ENCODE measurements around the gene EFHD2.

EFHD2 gene

GRCh38 chr1:15441247-15441646, 31.6 kb downstream of the EFHD2 start:
- Histone ChIP-seq H3K27ac (ENCODE audit: low read depth in 2 of 2, low read length in 2 of 2) (no peak overlapping the region), H3K9ac (ENCODE audit: low read depth in 1 of 2, low read length in 2 of 2) (no peak overlapping the region), H3K27me3 (ENCODE audit: control insufficient read depth in 2 of 2, insufficient read depth in 2 of 2, low read length in 2 of 2) (peaks cover 0 to 5% of the 10 kb centered on the region in 2 donors), H3K9me3 (ENCODE audit: control insufficient read depth in 2 of 2, low read length in 2 of 2) (no peaks in the 10 kb centered on the region), H3K4me3 (ENCODE audit: low read length in 2 of 2) (no peak overlapping the region), H3K4me1 (ENCODE audit: control insufficient read depth in 2 of 2, insufficient read depth in 2 of 2, low read length in 2 of 2) (no peaks in the 10 kb centered on the region), H3K36me3 (ENCODE audit: control insufficient read depth in 2 of 2, insufficient read depth in 2 of 2, low read length in 2 of 2) (no peaks in the 10 kb centered on the region)

- Histone ChIP-seq H3K27me3 (ENCODE audit: control insufficient read depth in 2 of 2, insufficient read depth in 2 of 2, low read length in 2 of 2) (peaks cover 0 to 6% of the 10 kb centered on the region in 2 donors), H3K4me1 (ENCODE audit: control insufficient read depth in 2 of 2, insufficient read depth in 2 of 2, low read length in 2 of 2) (no peaks in the 10 kb centered on the region), H3K9ac (ENCODE audit: low read depth in 1 of 2, low read length in 2 of 2) (no peak overlapping the region), H3K36me3 (ENCODE audit: control insufficient read depth in 2 of 2, insufficient read depth in 2 of 2, low read length in 2 of 2) (no peaks in the 10 kb centered on the region), H3K9me3 (ENCODE audit: control insufficient read depth in 2 of 2, low read length in 2 of 2) (no peaks in the 10 kb centered on the region), H3K27ac (ENCODE audit: low read depth in 2 of 2, low read length in 2 of 2) (no peak overlapping the region), H3K4me3 (ENCODE audit: low read length in 2 of 2) (no peak overlapping the region)
These were observed 32.4 kb downstream of the EFHD2 start for GRCh38 chr1:15442119-15442518.

GRCh38 chr1:15442759-15443158, 33.1 kb downstream of the EFHD2 start:
- no peaks in the 10 kb centered on the region for H3K9me3 ChIP-seq (ENCODE audit: control insufficient read depth in 2 of 2, low read length in 2 of 2)
- H3K27me3 ChIP-seq (ENCODE audit: control insufficient read depth in 2 of 2, insufficient read depth in 2 of 2, low read length in 2 of 2), result peaks cover 0 to 6% of the 10 kb centered on the region in 2 donors
- H3K9ac ChIP-seq (ENCODE audit: low read depth in 1 of 2, low read length in 2 of 2), result no peak overlapping the region
- H3K4me3 ChIP-seq (ENCODE audit: low read length in 2 of 2), result no peak overlapping the region
- no peaks in the 10 kb centered on the region for H3K4me1 ChIP-seq (ENCODE audit: control insufficient read depth in 2 of 2, insufficient read depth in 2 of 2, low read length in 2 of 2)
- no peak overlapping the region for H3K27ac ChIP-seq (ENCODE audit: low read depth in 2 of 2, low read length in 2 of 2)
- no peaks in the 10 kb centered on the region for H3K36me3 ChIP-seq (ENCODE audit: control insufficient read depth in 2 of 2, insufficient read depth in 2 of 2, low read length in 2 of 2)

GRCh38 chr1:15443281-15443680, 33.6 kb downstream of the EFHD2 start:
- Histone ChIP-seq H3K4me1 (ENCODE audit: control insufficient read depth in 2 of 2, insufficient read depth in 2 of 2, low read length in 2 of 2) (no peaks in the 10 kb centered on the region), H3K9me3 (ENCODE audit: control insufficient read depth in 2 of 2, low read length in 2 of 2) (no peaks in the 10 kb centered on the region), H3K36me3 (ENCODE audit: control insufficient read depth in 2 of 2, insufficient read depth in 2 of 2, low read length in 2 of 2) (no peaks in the 10 kb centered on the region), H3K27me3 (ENCODE audit: control insufficient read depth in 2 of 2, insufficient read depth in 2 of 2, low read length in 2 of 2) (peaks cover 0 to 6% of the 10 kb centered on the region in 2 donors), H3K9ac (ENCODE audit: low read depth in 1 of 2, low read length in 2 of 2) (no peak overlapping the region), H3K4me3 (ENCODE audit: low read length in 2 of 2) (no peak overlapping the region), H3K27ac (ENCODE audit: low read depth in 2 of 2, low read length in 2 of 2) (no peak overlapping the region)

GRCh38 chr1:15444468-15445389, 35.0 kb downstream of the EFHD2 start:
- Histone ChIP-seq H3K36me3 (ENCODE audit: control insufficient read depth in 2 of 2, insufficient read depth in 2 of 2, low read length in 2 of 2) (no peaks in the 10 kb centered on the region), H3K9me3 (ENCODE audit: control insufficient read depth in 2 of 2, low read length in 2 of 2) (no peaks in the 10 kb centered on the region), H3K4me3 (ENCODE audit: low read length in 2 of 2) (no peak overlapping the region), H3K4me1 (ENCODE audit: control insufficient read depth in 2 of 2, insufficient read depth in 2 of 2, low read length in 2 of 2) (no peaks in the 10 kb centered on the region), H3K9ac (ENCODE audit: low read depth in 1 of 2, low read length in 2 of 2) (no peak overlapping the region), H3K27me3 (ENCODE audit: control insufficient read depth in 2 of 2, insufficient read depth in 2 of 2, low read length in 2 of 2) (peaks cover 0 to 6% of the 10 kb centered on the region in 2 donors), H3K27ac (ENCODE audit: low read depth in 2 of 2, low read length in 2 of 2) (no peak overlapping the region)

- peaks cover 0 to 6% of the 10 kb centered on the region in 2 donors for H3K27me3 ChIP-seq (ENCODE audit: control insufficient read depth in 2 of 2, insufficient read depth in 2 of 2, low read length in 2 of 2)
- H3K4me3 ChIP-seq (ENCODE audit: low read length in 2 of 2), result no peak overlapping the region
- H3K27ac ChIP-seq (ENCODE audit: low read depth in 2 of 2, low read length in 2 of 2), result no peak overlapping the region
- no peak overlapping the region for H3K9ac ChIP-seq (ENCODE audit: low read depth in 1 of 2, low read length in 2 of 2)
- H3K4me1 ChIP-seq (ENCODE audit: control insufficient read depth in 2 of 2, insufficient read depth in 2 of 2, low read length in 2 of 2), result no peaks in the 10 kb centered on the region
- no peaks in the 10 kb centered on the region for H3K9me3 ChIP-seq (ENCODE audit: control insufficient read depth in 2 of 2, low read length in 2 of 2)
- H3K36me3 ChIP-seq (ENCODE audit: control insufficient read depth in 2 of 2, insufficient read depth in 2 of 2, low read length in 2 of 2), result no peaks in the 10 kb centered on the region
These were observed 35.9 kb downstream of the EFHD2 start for GRCh38 chr1:15445390-15446122.

- H3K36me3 ChIP-seq (ENCODE audit: control insufficient read depth in 2 of 2, insufficient read depth in 2 of 2, low read length in 2 of 2), result no peaks in the 10 kb centered on the region
These were observed 36.5 kb downstream of the EFHD2 start for GRCh38 chr1:15446212-15446611.

DNA sequence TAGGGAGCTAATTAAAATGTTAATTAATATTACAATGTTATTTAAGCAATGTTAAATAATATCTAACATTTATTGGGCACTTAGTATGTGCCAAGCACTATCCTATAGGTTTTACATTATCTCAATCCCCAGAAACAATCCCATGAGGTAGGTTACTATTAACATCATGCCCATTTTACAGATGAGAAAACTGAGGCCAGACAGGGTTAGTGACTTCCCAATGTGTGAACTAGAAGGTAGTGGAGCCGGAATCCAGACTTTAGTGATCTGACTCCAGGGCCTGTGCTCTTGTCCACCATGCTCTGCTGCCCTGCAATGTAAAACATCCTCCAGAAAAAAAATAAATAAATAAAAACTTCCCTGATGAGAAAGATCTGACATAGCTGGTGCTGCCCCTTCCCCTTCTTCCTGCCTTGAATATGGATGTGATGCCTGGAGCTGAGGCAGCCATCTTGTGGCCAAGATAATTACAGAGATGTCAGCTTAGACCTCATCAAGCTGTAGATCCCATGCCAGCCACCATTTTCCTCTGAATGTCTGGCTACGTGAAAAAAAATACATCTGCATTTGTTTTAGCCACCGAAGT, 39.3 kb downstream of the EFHD2 start:
- H3K9ac ChIP-seq (ENCODE audit: low read depth in 1 of 2, low read length in 2 of 2), result no peak overlapping the region
- no peak overlapping the region for H3K27ac ChIP-seq (ENCODE audit: low read depth in 2 of 2, low read length in 2 of 2)
- H3K27me3 ChIP-seq (ENCODE audit: control insufficient read depth in 2 of 2, insufficient read depth in 2 of 2, low read length in 2 of 2), result peaks cover 0 to 6% of the 10 kb centered on the region in 2 donors

More at GRCh38 chr1:15446212-15446611, 36.5 kb downstream of the EFHD2 start:
- Histone ChIP-seq H3K27ac (ENCODE audit: low read depth in 2 of 2, low read length in 2 of 2) (no peak overlapping the region), H3K9me3 (ENCODE audit: control insufficient read depth in 2 of 2, low read length in 2 of 2) (no peaks in the 10 kb centered on the region), H3K27me3 (ENCODE audit: control insufficient read depth in 2 of 2, insufficient read depth in 2 of 2, low read length in 2 of 2) (peaks cover 0 to 6% of the 10 kb centered on the region in 2 donors), H3K4me1 (ENCODE audit: control insufficient read depth in 2 of 2, insufficient read depth in 2 of 2, low read length in 2 of 2) (no peaks in the 10 kb centered on the region), H3K4me3 (ENCODE audit: low read length in 2 of 2) (no peak overlapping the region), H3K9ac (ENCODE audit: low read depth in 1 of 2, low read length in 2 of 2) (no peak overlapping the region)

DNA sequence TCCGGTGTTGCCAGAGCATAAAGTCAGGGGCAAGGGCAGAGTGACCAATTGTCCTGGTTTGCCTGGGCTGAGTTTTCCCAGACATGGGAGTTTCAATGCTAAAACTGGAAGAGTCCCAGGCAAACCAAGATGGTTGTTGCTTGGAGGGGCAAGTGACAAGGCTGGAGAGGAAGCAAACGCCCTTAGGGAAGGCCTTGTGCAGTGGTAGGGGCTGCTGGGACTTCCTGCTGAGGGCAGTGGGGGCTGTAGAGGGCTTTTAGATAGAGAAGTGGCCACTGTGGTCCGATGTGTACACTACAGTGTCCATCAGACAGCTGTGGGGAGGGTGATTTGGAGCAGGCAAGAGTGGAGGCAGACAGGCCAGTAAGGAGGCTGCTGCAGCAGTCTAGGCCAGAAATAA, 39.9 kb downstream of the EFHD2 start:
- Histone ChIP-seq H3K9me3 (ENCODE audit: control insufficient read depth in 2 of 2, low read length in 2 of 2) (no peaks in the 10 kb centered on the region), H3K27me3 (ENCODE audit: control insufficient read depth in 2 of 2, insufficient read depth in 2 of 2, low read length in 2 of 2) (peaks cover 0 to 6% of the 10 kb centered on the region in 2 donors), H3K4me1 (ENCODE audit: control insufficient read depth in 2 of 2, insufficient read depth in 2 of 2, low read length in 2 of 2) (no peaks in the 10 kb centered on the region), H3K4me3 (ENCODE audit: low read length in 2 of 2) (no peak overlapping the region), H3K27ac (ENCODE audit: low read depth in 2 of 2, low read length in 2 of 2) (no peak overlapping the region), H3K36me3 (ENCODE audit: control insufficient read depth in 2 of 2, insufficient read depth in 2 of 2, low read length in 2 of 2) (no peaks in the 10 kb centered on the region), H3K9ac (ENCODE audit: low read depth in 1 of 2, low read length in 2 of 2) (no peak overlapping the region)

More for the DNA sequence above, 39.3 kb downstream of the EFHD2 start:
- no peaks in the 10 kb centered on the region for H3K36me3 ChIP-seq (ENCODE audit: control insufficient read depth in 2 of 2, insufficient read depth in 2 of 2, low read length in 2 of 2)
- no peak overlapping the region for H3K4me3 ChIP-seq (ENCODE audit: low read length in 2 of 2)
- H3K9me3 ChIP-seq (ENCODE audit: control insufficient read depth in 2 of 2, low read length in 2 of 2), result no peaks in the 10 kb centered on the region
- no peaks in the 10 kb centered on the region for H3K4me1 ChIP-seq (ENCODE audit: control insufficient read depth in 2 of 2, insufficient read depth in 2 of 2, low read length in 2 of 2)
